HG02943 (cell line): ENCODE results near the gene LMTK2.
A peak's percentile ranks its signal among the peaks of the same experiment; 100 is the strongest.

Experiments used
- ATAC-seq: cut with Tn5 transposase; IDR thresholded peaks from one replicate; pipeline ENCODE4 v1.9.1; 2021; ENCODE audit warnings: mild to moderate bottlenecking, low read depth, moderate library complexity; ENCODE audit not compliant: unreplicated experiment

The LMTK2 gene

DNA sequence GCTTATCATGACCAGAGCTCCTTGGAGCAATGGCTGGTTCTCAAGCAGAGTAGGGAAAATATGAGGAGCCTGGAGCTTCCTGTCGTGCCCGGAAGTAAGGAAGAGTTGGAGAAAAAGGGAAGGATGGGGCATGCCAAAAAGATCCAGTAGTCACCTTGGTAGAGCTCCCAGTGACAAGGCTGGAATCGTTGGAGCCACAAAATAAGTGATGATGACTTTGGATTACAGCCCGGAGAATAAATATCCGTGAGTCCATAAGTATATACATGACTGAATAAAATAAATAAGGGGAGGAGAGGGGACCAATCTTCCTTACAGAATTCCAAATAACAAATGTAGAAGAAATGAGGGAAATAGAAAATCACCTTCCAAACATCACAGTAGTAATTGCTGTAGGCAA, 29.3 kb downstream of the LMTK2 start:
- ATAC-seq: no peak

- ATAC-seq: no peak
These were observed 29.8 kb downstream of the LMTK2 start for GRCh38 chr7:98136423-98136822.

DNA sequence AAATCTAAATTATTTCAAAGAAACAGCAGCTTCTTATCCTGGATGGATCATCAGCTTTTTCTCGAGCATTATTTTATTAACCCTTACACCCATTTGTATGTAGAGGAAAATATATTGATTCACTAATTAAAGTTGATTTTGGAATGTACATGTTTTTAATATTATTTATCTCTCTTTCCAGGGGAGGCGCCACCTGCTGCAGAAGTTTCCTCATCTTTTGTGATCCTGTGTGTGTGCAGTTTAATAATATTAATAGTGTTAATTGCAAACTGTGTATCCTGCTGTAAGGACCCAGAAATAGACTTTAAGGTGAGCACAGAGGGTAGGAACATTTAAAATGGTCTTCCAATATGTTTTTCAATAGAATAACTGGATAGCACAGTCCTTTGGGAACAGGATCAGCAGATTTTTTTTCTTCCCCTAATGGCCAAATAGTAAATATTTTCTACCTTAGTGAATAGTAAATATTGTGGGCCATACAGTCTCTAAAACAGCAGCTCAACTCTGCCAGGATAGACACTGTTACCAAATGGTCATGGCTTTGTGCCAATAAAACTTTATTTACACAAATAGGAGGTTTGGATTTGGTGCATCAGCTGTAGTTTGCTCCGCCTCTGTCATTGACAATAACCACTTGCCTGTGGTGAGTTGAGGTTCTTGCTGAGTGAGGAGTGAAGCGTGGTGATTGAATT, 30.6 kb downstream of the LMTK2 start:
- ATAC-seq: no peak

- ATAC-seq: peak; percentile 66
These were observed 31.1 kb downstream of the LMTK2 start for GRCh38 chr7:98137826-98138151.

GRCh38 chr7:98138672-98139071, 32.0 kb downstream of the LMTK2 start:
- no peak for ATAC-seq

GRCh38 chr7:98142658-98143057, 36.0 kb downstream of the LMTK2 start:
- no peak for ATAC-seq

DNA sequence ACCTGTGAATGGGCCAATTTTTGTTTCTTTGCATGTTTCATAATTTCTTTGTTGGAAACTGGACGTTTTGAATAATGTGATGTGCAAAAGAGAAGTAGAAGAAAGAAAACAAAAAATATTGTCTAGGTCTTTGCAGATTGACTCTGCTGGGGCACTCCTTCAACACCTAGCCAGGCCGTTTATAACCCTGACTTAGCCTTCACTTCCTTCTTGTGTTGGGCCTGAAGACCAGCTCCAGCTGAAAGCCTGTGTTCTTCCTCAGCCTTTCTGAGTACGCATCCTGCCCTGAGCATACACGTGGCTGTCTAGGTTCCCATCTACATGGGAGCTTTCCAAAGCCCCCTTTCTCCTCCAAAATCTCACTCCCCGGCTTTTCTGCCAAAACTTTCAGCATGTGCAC, 41.9 kb downstream of the LMTK2 start:
- ATAC-seq: no peak

DNA sequence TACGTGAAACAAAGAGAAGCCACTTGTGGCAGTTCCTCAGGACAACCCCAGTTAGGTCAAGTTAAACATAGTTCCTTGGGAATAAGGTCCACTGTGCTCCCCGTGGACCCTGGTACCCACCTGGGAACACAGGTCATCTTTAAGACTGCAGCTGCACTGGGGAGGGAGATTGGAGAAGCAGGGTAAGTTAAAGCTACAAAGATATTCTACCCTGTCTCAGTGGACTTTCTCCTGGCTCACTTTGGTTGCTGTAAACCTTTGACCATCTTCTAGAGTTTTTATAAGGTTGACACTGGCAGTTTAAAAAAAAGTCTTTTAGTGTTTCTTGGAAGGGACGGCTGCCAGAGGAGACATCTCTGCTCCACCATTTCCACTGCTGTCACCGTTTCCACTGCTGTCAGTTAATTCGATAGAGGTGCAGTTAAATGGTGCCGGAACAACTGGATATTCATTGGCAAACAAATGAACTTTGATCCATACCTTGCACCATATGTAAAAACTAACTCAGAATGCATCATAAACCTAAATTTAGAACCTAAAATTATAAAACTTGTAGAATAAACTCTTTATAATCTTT, 42.5 kb downstream of the LMTK2 start:
- ATAC-seq: no peak

DNA sequence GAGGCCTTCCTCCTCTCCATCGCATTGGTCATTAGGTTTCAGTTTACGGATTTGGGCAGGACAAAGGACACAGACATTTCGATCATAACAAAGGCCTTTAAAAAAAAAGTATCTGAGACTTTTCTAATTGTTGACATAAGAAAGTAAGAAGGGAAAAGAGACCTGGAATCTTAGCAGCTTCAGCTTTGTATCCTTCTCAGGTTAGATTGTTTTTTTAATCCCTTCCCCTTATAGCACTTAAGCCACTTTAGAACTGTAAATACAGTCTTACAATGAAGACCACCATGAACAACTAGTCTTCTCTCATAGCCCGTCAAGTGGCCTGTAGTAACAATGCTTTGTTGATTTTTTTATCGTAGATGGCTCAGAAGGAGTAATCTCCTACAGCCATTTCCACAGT, 45.2 kb downstream of the LMTK2 start:
- no peak for ATAC-seq

DNA sequence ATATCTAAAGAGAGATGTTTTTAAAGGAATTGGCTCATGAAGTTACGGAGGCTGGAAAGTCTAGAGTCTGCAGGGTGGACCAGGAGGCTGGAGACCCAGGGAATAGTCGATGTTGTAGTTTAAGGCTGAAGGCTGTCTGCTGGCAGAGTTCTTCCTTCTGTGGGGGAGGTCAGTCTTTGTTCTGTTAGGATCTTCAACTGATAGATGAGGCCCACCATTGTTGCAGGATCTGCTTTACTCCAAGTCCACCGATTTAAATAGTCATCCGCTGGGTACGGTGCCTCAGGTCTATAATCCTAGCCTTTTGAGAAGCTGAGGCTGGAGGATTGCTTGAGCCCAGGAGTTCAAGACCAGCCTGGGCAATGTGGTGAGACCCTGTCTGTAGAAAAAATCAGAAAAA, 50.0 kb downstream of the LMTK2 start:
- no peak for ATAC-seq

- ATAC-seq: no peak
These were observed 51.1 kb downstream of the LMTK2 start for GRCh38 chr7:98157761-98158160.

DNA sequence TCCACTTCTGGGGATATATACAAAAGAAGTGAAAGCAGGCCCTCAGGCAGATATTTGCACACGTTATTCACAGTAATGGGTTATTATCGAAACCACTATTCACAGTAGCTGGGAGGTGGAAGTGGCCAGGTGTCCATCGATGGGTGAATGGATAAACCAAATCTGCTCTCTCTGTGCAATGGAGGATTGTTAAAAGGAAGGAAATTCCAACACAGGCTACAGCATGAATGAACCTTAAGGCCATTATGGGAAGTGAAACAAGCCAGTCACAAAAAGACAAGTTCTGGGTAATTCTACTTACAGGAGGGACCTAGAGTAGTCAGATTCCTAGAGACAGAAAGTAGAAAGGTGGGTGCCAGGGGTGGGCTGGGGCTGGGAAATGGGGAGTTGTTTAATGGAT, 56.1 kb downstream of the LMTK2 start:
- no peak for ATAC-seq

DNA sequence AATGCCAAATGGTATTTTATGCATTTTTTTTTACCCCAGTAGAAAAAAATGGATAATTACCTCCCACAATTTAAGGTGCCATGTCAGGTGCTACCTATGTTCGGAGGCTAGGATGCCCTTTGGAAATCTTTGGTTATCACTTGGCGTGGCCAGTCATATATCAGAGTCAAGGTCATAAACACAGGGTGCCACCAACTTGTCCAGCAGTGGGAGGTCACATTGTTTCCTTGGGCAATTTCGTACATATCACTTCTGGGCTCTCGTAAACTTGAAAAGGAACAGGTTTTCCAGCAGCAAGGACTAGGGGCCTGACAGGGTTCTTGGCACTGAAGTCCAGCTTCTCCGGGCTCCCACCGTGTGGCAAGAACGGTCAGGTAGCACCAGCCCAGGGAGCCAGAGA, 56.6 kb downstream of the LMTK2 start:
- no peak for ATAC-seq

GRCh38 chr7:98163704-98164494, 57.2 kb downstream of the LMTK2 start:
- no peak for ATAC-seq

- no peak for ATAC-seq
These were observed 59.4 kb downstream of the LMTK2 start for GRCh38 chr7:98165827-98166667.

DNA sequence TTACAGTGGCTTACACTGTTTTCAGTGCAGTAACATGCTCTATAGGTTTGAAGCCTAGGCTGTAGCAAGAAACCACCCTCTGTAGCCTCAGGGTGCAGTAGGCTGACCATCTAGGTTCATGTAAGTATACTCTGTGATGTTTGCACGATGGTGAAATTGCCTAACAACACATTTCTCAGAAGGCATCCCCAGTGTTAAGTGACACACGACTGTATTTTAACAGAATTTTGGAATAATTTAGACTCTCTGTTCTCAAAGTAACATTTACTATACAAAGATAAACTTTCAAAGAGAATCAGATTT, 60.0 kb downstream of the LMTK2 start:
- ATAC-seq: no peak

GRCh38 chr7:98167653-98168052, 61.0 kb downstream of the LMTK2 start:
- no peak for ATAC-seq

DNA sequence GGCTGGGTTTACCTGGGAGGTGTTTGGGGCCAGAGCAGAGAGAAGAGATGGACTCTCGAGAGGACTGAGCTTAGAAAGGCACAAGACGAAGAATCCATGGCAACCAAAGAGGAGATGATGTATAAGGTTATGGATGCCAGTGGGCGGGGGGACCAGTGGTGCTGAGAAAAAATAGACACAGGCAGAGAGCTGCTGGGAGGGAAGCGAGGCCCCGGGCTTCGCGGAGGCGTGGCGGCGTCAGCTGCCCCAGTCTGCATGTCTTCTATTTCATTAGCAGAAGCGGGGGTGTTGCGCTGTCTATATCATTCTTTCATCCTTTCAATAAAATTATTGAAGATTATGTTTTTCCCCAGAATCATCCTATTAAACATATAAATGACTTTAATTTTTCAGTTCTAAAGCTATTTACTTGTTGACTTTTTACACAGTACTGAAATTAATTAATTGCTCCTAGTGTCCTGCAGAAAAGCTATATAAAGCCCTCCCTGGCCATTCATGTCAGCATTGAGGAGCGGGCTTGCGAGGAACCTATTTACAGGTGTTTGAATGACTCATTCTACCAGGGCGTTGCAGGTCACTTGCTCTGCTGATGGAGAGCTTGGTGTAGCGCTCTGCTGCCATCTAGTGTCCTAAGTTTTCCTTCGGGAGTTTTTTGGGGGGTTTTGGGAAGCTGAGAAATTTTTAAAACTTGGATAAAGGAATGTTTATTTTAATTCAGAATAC, 61.7 kb downstream of the LMTK2 start:
- no peak for ATAC-seq

GRCh38 chr7:98168904-98169621, 62.4 kb downstream of the LMTK2 start:
- ATAC-seq: no peak

- ATAC-seq: no peak
These were observed 64.3 kb downstream of the LMTK2 start for GRCh38 chr7:98170966-98171365.
